ENCODE results near the gene F13B.

Gene F13B

DNA sequence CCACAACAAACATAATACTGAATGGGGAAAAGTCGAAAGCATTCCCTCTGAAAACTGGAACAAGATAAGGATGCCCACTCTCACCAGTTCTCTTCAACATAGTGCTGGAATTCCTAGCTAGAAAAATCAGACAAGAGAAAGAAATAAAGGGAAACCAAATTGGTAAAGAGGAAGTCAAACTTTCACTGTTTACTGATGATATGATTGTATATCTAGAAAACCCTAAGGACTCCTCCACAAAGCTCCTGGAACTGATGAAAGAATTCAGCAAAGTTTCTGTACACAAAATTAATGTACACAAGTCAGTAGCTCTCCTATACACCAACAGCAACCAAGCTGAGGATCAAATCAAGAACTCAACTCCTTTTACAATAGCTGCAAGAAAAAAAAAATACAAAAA lies 6.9 kb upstream of the F13B start:
- no peak overlapping the region for H3K27ac ChIP-seq
- TF ChIP-seq, protein P1, sequence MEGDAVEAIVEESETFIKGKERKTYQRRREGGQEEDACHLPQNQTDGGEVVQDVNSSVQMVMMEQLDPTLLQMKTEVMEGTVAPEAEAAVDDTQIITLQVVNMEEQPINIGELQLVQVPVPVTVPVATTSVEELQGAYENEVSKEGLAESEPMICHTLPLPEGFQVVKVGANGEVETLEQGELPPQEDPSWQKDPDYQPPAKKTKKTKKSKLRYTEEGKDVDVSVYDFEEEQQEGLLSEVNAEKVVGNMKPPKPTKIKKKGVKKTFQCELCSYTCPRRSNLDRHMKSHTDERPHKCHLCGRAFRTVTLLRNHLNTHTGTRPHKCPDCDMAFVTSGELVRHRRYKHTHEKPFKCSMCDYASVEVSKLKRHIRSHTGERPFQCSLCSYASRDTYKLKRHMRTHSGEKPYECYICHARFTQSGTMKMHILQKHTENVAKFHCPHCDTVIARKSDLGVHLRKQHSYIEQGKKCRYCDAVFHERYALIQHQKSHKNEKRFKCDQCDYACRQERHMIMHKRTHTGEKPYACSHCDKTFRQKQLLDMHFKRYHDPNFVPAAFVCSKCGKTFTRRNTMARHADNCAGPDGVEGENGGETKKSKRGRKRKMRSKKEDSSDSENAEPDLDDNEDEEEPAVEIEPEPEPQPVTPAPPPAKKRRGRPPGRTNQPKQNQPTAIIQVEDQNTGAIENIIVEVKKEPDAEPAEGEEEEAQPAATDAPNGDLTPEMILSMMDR (IDR thresholded peaks at IDR 0.05): no peak
- no peak for TF ChIP-seq ZFX (IDR thresholded peaks at IDR 0.05; ENCODE audit: borderline replicate concordance)

DNA sequence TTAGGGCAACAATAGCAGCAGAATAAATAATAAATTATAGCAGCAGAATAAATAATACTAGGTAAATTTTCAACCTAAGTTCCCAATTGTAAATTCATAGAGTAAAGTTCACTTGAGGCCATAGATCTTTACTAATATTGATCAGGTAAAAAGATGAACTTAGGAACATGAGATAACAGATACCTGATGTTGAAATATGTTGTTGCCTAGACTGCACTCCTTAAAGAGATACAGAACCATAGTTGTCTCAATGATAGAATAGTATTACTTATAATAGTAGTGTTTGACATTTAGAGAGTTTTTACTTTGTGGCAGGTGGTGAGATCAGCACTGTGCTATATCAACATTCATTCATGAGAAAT lies 378 bp upstream of the F13B start:
- no peak for TF ChIP-seq ZFX (IDR thresholded peaks at IDR 0.05; ENCODE audit: borderline replicate concordance)
- TF ChIP-seq, protein P1 (IDR thresholded peaks at IDR 0.05): no peak
- no peak overlapping the region for H3K27ac ChIP-seq

DNA sequence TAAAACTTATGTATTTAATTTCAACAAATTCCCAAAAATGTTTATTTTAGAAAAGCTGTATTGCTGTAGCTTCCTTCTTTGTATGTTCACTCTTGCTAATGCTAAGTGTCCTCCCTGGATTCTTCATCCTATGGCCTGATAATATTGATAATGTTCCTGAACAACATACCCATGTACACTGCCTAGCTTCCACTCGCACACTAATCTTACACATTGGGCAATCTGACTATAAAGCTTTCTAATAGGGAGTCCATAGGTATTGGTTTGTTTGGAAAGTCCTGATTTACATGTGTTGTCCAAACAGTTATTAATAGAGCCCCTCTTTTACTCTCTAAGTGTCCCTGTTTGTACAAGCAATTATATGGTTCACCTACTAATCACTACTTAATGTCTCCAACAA lies 783 bp downstream of the F13B start:
- no peak for TF ChIP-seq ZFX (IDR thresholded peaks at IDR 0.05; ENCODE audit: borderline replicate concordance)
- TF ChIP-seq, protein P1 (IDR thresholded peaks at IDR 0.05): no peak
- H3K27ac ChIP-seq: no peak overlapping the region

DNA sequence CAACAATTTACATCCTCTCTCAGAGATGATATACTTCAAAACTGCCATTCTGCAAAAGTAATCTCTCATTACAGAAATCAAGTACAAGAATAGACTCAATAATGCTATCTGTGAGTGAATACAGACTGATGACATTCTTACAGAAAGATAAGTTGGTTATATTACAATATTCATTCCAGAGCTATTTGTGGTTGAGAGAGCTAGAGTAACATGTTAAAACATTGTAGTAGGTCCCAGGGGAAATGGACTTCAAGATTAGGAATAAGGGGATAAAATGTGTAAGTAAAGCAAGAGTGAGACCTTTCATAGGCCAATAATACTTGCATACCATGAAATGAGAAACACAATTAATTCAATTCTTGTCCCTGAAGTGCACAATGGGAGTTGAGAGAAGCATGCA lies 1.5 kb downstream of the F13B start:
- no peak overlapping the region for H3K27ac ChIP-seq
- TF ChIP-seq, protein P1 (IDR thresholded peaks at IDR 0.05): no peak
- TF ChIP-seq ZFX (IDR thresholded peaks at IDR 0.05; ENCODE audit: borderline replicate concordance): no peak

DNA sequence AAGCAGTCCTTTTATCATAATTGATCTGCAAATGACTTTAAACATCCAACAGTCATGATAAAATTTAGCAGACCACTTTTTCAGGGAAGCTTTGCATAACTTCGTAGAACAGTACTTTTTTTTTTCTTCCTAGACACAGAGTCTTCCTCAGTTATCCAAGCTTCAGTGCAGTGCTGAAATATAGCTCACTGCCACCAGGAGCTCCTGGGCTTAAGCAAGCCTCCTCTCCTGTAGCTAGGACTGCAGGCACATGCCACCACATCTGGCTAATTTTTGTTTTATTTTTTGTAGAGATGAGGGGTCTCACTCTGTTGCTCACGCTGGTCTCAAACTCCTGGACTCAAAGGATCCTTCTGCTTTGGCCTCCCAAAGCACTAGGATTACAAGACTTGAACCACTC lies 3.8 kb downstream of the F13B start:
- TF ChIP-seq, protein P1 (IDR thresholded peaks at IDR 0.05): no peak
- no peak for TF ChIP-seq ZFX (IDR thresholded peaks at IDR 0.05; ENCODE audit: borderline replicate concordance)
- H3K27ac ChIP-seq: no peak overlapping the region

DNA sequence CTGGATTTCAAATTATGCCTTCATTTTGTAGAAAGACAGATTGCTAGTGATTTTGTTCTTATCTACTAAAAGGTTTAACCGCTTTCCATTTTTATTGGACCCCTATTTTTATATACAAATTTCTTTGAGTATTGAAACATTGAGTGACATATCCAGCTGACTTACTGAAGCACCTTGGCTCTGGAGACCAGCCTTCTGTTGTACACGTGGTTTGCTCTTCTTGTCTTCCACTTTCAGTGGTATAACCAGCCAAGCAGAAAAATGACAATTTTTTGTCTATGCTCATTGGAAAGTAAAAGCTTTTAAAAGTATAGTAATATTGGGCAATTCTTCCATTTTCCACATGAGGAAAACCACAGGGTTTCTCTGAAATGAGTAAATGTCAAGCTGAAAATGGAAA lies 4.4 kb downstream of the F13B start:
- TF ChIP-seq ZFX (IDR thresholded peaks at IDR 0.05; ENCODE audit: borderline replicate concordance): no peak
- TF ChIP-seq, protein P1 (IDR thresholded peaks at IDR 0.05): no peak
- no peak overlapping the region for H3K27ac ChIP-seq

DNA sequence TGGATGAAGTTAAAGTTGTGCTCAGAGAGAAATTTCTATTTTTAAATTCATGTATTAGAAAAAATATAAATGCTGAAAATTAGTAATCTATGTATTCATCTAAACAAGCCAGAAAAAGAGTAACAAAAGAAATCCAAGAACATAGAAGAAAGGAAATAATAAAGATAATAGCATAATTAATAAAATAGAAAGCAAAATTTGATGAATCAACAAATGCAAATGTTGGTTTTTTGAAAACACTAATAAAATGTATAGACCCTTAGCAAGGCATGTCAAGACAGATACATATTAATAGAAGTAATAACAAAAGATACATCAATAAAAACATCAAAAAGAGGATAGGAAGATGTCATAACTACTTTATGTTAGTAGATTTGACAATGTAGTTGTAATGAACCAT lies 18.0 kb downstream of the F13B start:
- no peak overlapping the region for H3K27ac ChIP-seq
- no peak for TF ChIP-seq ZFX (IDR thresholded peaks at IDR 0.05; ENCODE audit: borderline replicate concordance)
- TF ChIP-seq, protein P1 (IDR thresholded peaks at IDR 0.05): no peak

All from 22Rv1 (cell line).